Suprapubic skin (tissue), 4 donors: Measurements from ENCODE around the gene SLC27A6. TPM values are rescaled to one million over a fixed set of nuclear protein-coding genes. Genes with fewer than 3 reads are reported as not detected.

Source experiments
- DNase-seq, 2 donors: peaks; one replicate each; pipeline ENCODE4 v3.0.0-alpha.2; 2019; ENCODE audit warnings: low spot score in 2 of 2
- H3K27ac ChIP-seq: fragments of 200-600 bp; sonication (generic); one replicate; pipeline ENCODE4 v1.5.1; 2019
- H3K27me3 ChIP-seq: fragments of 200-600 bp; sonication (generic); one replicate; pipeline ENCODE4 v1.5.1; 2019
- H3K36me3 ChIP-seq: fragments of 200-600 bp; sonication (generic); one replicate; pipeline ENCODE4 v1.5.1; 2019
- H3K4me1 ChIP-seq: fragments of 200-600 bp; sonication (generic); one replicate; pipeline ENCODE4 v1.5.1; 2019
- H3K4me3 ChIP-seq: fragments of 200-600 bp; sonication (generic); one replicate; pipeline ENCODE4 v1.5.1; 2019; ENCODE audit warnings: mild to moderate bottlenecking
- H3K9me3 ChIP-seq: fragments of 200-600 bp; sonication (generic); one replicate; pipeline ENCODE4 v1.5.1; 2019
- EP300 ChIP-seq: sonication (generic); formaldehyde crosslinking; IDR thresholded peaks from one replicate; pipeline ENCODE4 v1.6.1; 2017; ENCODE audit warnings: antibody characterized with exemption
- POLR2A ChIP-seq, 2 donors: fragments of 450-650 bp; IDR thresholded peaks; one replicate each; pipeline ENCODE4 v1.6.1; 2017; ENCODE audit warnings: antibody characterized with exemption in 2 of 2, mild to moderate bottlenecking in 2 of 2, moderate library complexity in 2 of 2
- POLR2AphosphoS5 ChIP-seq, 3 donors: sonication (generic); formaldehyde crosslinking; IDR thresholded peaks; one replicate each; pipeline ENCODE4 v1.6.1; 2017; ENCODE audit warnings: antibody characterized with exemption in 3 of 3
- WGBS: methylation state at CpG from one replicate; pipeline ENCODE4 v1.1.5; 2018; 5-methylcytosine and 5-hydroxymethylcytosine counted together
- total RNA-seq, 4 donors: library from RNA; depleted of rRNA; stranded (reverse); fragments of >200 nt; gene quantifications; one replicate each; pipeline ENCODE4 v1.1.0, GENCODE V29; 2016
- TF ChIP-seq, protein P1 (sequence below), 2 donors: fragments of 200-600 bp in 1 of 2; fragments of 450-650 bp in 1 of 2; sonication (generic) in 1 of 2; IDR thresholded peaks; one replicate each; pipeline ENCODE4 v1.5.1; 2016 to 2019; ENCODE audit warnings: antibody characterized with exemption in 2 of 2, mild to moderate bottlenecking in 1 of 2, moderate library complexity in 1 of 2

Gene SLC27A6
- total RNA-seq, 4 donors from 2014 or later: 0.40 to 6.7 (median 2.3) TPM

DNA sequence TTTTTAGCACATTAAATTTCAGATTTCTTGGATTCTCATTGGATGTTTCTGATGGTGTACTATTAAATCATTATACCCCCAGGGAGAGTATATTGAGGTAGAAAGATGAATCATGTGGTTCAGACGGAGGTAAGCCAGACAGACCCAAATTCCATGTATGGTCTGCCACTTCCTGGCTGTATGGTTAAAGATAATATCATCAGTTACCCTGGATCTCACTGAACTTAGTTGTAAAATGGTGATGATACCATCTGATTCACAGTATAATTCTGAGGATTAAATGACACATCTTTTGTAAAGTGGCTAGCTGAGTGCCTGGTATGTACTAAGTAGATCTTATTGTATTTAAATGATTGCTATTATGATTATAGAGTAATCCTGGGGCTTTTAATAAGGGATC lies 9.3 kb downstream of the SLC27A6 start:
- H3K27me3 ChIP-seq: no peaks in the 10 kb centered on the region
- H3K4me1 ChIP-seq: no peaks in the 10 kb centered on the region
- TF ChIP-seq POLR2A (IDR thresholded peaks at IDR 0.05) (no peak), EP300 (no peak), POLR2AphosphoS5 (IDR thresholded peaks at IDR 0.05) (no peak)
- TF ChIP-seq, protein P1, sequence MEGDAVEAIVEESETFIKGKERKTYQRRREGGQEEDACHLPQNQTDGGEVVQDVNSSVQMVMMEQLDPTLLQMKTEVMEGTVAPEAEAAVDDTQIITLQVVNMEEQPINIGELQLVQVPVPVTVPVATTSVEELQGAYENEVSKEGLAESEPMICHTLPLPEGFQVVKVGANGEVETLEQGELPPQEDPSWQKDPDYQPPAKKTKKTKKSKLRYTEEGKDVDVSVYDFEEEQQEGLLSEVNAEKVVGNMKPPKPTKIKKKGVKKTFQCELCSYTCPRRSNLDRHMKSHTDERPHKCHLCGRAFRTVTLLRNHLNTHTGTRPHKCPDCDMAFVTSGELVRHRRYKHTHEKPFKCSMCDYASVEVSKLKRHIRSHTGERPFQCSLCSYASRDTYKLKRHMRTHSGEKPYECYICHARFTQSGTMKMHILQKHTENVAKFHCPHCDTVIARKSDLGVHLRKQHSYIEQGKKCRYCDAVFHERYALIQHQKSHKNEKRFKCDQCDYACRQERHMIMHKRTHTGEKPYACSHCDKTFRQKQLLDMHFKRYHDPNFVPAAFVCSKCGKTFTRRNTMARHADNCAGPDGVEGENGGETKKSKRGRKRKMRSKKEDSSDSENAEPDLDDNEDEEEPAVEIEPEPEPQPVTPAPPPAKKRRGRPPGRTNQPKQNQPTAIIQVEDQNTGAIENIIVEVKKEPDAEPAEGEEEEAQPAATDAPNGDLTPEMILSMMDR (IDR thresholded peaks at IDR 0.05): no peak
- H3K27ac ChIP-seq: no peak overlapping the region
- DNase-seq: no peak
- H3K4me3 ChIP-seq: no peak overlapping the region
- no peaks in the 10 kb centered on the region for H3K9me3 ChIP-seq
- WGBS: 19% methylated on average over 1 of the region's 1 CpG
- H3K36me3 ChIP-seq: no peaks in the 10 kb centered on the region

- TF ChIP-seq EP300: no peak
- no peak overlapping the region for H3K4me3 ChIP-seq
- H3K27me3 ChIP-seq: no peaks in the 10 kb centered on the region
- 72% methylated on average over 1 of the region's 1 CpG for WGBS
- H3K4me1 ChIP-seq: no peaks in the 10 kb centered on the region
- no peak for DNase-seq
- no peaks in the 10 kb centered on the region for H3K9me3 ChIP-seq
- no peak overlapping the region for H3K27ac ChIP-seq
- H3K36me3 ChIP-seq: no peaks in the 10 kb centered on the region
Measured at GRCh38 chr5:128979761-128980160, 14.5 kb downstream of the SLC27A6 start.

GRCh38 chr5:128980917-128981316 lies 15.6 kb downstream of the SLC27A6 start:
- H3K4me3 ChIP-seq: no peak overlapping the region
- H3K9me3 ChIP-seq: no peaks in the 10 kb centered on the region
- H3K36me3 ChIP-seq: no peaks in the 10 kb centered on the region
- H3K4me1 ChIP-seq: no peaks in the 10 kb centered on the region
- no peak overlapping the region for H3K27ac ChIP-seq
- no peak for DNase-seq
- WGBS: 82% methylated on average over 3 of the region's 3 CpGs
- TF ChIP-seq EP300 (no peak), POLR2AphosphoS5 (IDR thresholded peaks at IDR 0.05) (no peak), POLR2A (IDR thresholded peaks at IDR 0.05) (no peak)
- TF ChIP-seq, protein P1 (IDR thresholded peaks at IDR 0.05): no peak
- H3K27me3 ChIP-seq: no peaks in the 10 kb centered on the region

DNA sequence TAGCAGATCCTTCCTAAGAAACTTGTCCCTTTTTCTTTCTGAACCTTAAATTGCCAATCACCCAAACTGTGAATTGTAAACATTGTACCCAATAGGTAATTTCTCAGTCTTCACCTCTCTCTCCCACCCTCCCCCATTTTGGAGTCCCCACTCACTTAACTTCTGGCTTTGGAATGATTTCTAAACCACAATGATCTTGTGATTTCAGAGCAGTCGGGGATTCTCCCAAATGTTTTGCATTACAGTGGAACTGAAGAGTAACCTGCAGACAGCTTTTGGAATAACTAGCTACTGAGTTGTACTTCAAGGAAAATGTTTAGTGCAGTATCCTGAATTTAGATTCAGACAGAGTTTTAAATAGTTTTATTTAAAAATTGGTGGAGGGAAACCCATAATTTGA lies 19.2 kb downstream of the SLC27A6 start:
- Histone ChIP-seq H3K9me3 (no peaks in the 10 kb centered on the region), H3K4me3 (no peak overlapping the region), H3K27me3 (no peaks in the 10 kb centered on the region), H3K27ac (no peak overlapping the region), H3K36me3 (no peaks in the 10 kb centered on the region), H3K4me1 (no peaks in the 10 kb centered on the region)
- TF ChIP-seq EP300 (no peak), POLR2A (IDR thresholded peaks at IDR 0.05) (no peak), POLR2AphosphoS5 (IDR thresholded peaks at IDR 0.05) (no peak)
- TF ChIP-seq, protein P1 (IDR thresholded peaks at IDR 0.05): no peak
- WGBS: 37% methylated on average over 1 of the region's 1 CpG
- no peak for DNase-seq

GRCh38 chr5:128988476-128988875 lies 23.2 kb downstream of the SLC27A6 start:
- no peaks in the 10 kb centered on the region for H3K27me3 ChIP-seq
- H3K9me3 ChIP-seq: no peaks in the 10 kb centered on the region
- WGBS: 87% methylated on average over 1 of the region's 1 CpG
- no peak for DNase-seq
- TF ChIP-seq POLR2A (IDR thresholded peaks at IDR 0.05) (no peak), POLR2AphosphoS5 (IDR thresholded peaks at IDR 0.05) (no peak), EP300 (no peak)
- TF ChIP-seq, protein P1 (IDR thresholded peaks at IDR 0.05): no peak
- no peak overlapping the region for H3K27ac ChIP-seq
- H3K4me3 ChIP-seq: no peak overlapping the region
- H3K36me3 ChIP-seq: no peaks in the 10 kb centered on the region
- no peaks in the 10 kb centered on the region for H3K4me1 ChIP-seq

GRCh38 chr5:129001841-129002526 lies 36.7 kb downstream of the SLC27A6 start:
- Histone ChIP-seq H3K27me3 (no peaks in the 10 kb centered on the region), H3K36me3 (no peaks in the 10 kb centered on the region), H3K4me3 (no peak overlapping the region), H3K4me1 (no peaks in the 10 kb centered on the region), H3K27ac (no peak overlapping the region), H3K9me3 (no peaks in the 10 kb centered on the region)
- TF ChIP-seq POLR2A (IDR thresholded peaks at IDR 0.05): no peak
- no peak for TF ChIP-seq EP300
- TF ChIP-seq, protein P1 (IDR thresholded peaks at IDR 0.05): no peak
- no peak for TF ChIP-seq POLR2AphosphoS5 (IDR thresholded peaks at IDR 0.05)
- DNase-seq: no peak
- WGBS: 51% methylated on average over 5 of the region's 5 CpGs
